ENCODE measurements around the gene BCL11A.

GRCh38 chr2:60426341-60426740 is 127.1 kb downstream of the BCL11A start:
- TF ChIP-seq EZH2 (IDR thresholded peaks at IDR 0.05) = no peak
- TF ChIP-seq FOXP2 (optimal IDR thresholded peaks at IDR 0.05; ENCODE audit: control extremely low read depth, extremely low read length, insufficient read depth) = no peak

Data from SK-N-MC (cell line).